Stimulated activated naive CD4-positive, alpha-beta T cell (primary cell): ENCODE results near the gene NXPE2.
A peak's percentile ranks its signal among the peaks of the same experiment; 100 is the strongest.
"Not testable (repeated sequence)": the region's sequence is repeated elsewhere in the genome, so short reads cannot be mapped to it uniquely, and the experiment has no call there.

Source experiments
- DNase-seq, 6 experiments: peaks; one replicate each; lab custom pipeline; 2025; lab: John Stamatoyannopoulos, UW

NXPE2 gene

DNA sequence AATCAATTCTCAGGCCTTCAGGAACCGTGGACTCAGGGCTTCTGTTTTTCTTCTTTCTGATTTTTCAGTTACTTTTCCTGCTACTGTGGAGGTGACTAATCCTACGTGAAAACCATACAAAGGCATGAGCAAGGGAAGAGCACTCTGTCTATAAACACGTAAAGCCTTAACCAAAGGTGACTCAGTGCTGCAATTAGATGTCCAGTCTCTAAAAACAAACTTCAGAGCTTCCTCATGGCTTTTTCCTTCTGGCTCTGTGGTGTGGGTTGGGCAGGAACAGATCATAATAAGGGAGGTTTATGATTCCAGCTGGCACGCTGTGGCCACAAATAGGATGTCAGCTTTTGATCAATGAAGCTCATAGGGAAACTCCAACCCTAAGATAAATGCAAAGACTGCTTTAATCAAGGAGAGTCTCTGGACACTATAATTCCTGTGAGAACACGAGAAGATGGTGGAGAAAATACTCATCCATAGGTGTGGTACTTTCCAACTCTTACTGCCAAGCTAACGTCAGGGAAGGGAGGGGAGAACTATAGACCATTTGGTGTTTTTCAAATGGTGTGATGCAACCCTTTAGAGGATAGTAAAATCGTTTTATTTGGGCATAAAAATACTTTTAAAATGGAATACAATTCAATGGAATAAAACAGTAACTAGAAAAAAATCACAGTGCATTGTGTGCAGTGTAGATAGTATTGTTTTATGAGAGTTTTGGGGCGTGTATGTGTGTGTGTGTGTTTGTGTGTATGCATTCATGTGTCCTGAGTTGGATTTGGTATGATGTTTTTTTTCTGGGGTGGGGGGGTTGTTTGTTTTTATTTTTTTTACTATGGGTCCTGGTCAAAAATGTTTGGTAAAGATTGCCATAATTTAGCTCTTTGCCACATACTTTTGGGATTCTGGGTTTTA lies at the start of gene NXPE2:
TSS of gene NXPE2 (plus strand) at position 403 of the 912 bp plus-strand sequence. CDS start at position 452, 49 bp downstream.
- DNase-seq: no peak

DNA sequence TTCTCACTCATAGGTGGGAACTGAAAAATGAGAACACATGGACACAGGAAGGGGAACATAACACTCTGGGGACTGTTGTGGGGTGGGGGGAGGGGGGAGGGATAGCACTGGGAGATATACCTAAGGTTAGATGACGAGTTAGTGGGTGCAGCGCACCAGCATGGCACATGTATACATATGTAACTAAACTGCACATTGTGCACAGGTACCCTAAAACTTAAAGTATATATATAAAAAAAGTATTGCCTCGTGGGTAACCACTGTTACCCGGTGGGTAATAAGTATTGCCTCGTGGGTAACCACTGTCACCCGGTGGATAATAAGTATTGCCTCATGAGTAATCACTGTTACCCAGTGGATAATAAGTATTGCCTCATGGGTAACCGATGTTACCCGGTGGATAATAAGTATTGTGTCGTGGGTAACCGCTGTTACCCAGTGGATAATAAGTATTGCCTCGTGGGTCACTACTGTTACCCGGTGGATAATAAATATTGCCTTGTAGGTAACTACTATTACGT lies 46.8 kb upstream of the NXPE2 start:
- peak in 1 of 6 experiments; percentile 44 for DNase-seq

DNA sequence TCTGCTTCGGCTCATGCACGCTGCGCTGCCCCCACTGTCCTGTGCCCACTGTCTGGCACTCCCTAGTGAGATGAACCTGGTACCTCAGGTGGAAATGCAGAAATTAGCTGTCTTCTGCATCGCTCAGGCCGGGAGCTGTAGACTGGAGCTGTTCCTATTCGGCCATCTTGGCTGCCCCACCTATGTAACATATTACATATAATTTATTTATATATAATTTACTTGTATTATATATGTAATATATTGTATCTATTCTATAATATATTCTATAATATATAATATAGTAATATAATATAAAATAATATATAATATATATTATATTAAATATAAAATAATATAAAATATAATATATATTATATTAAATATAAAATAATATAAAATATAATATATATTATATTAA lies 38.9 kb upstream of the NXPE2 start:
- not testable (repeated sequence) for DNase-seq

DNA sequence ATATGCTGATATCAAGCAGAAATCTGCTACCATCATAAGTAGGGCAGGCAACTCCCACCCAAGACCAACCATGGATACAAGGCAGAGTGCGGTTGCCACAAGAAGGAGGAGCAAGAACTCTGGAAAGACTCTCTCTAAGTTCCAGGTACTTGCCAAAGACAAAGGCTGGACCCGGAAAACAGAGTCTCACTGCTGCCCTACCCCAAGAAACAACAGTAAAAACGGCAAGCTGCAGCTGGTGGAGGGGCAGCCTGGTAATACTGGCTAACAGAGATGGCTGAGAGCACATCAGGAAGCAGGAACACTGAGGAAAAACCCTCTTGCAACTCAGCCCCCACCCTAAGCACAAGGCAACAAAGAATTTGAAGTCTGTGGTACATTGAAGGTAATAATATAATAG lies 27.7 kb upstream of the NXPE2 start:
- DNase-seq: no peak

DNA sequence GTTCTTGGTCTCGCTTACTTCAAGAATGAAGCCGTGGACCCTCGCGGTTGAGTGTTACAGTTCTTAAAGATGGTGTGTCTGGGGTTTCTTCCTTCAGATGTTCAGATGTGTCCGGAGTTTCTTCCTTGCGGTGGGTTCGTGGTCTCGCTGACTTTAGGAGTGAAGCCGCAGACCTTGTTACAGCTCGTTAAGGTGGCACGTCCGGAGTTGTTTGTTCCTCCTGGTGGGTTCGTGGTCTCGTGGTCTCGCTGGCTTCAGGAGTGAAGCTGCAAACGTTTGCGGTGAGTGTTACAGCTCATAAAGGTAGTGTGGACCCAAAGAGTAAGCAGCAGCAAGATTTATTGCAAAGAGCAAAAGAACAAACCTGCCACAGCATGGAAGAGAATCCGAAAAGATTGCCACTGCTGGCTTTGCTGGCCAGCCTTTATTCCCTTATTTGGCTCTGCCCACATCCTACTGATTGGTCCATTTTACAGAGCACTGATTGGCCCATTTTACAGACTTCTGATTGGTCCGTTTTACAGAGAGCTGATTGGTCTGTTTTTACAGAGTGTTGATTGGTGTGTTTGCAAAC lies 27.1 kb upstream of the NXPE2 start:
- no peak for DNase-seq

DNA sequence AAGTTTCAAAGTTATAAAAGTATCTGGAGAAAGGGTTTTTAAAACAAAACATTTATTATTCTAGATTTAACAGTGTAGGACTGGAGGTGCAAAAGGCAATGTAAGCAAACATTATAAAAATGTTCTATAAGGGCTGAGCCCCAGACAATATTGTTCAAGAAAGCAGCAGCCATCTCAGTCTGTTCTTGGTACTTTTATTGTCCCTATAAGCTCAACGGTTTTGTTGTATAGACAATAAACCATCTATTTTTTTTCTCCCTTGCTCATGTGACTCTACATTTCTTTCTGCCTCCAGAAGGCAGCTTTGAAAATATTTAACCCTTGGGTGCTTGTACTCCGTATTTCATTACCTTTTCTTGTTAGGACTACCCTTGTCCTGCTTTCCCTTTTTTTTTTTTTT lies 25.2 kb upstream of the NXPE2 start:
- no peak for DNase-seq

DNA sequence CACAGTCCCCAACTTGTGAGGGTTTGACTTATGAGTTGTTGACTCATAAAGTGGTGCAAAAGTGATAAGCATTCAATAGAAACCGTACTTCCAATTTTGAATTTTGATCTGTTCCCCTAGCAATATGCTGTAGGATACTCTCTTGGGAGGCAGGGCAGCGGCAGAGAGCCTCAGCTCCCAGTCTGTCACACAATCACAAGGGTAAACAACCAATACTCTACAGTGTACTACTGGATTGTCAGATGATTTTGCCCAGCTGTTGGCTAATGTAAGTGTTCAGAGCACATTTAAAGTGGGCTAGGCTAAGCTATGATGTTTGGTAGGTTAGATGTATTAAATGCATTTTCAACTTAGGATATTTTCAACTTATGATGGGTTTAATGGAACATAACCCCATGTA lies 13.7 kb upstream of the NXPE2 start:
- no peak for DNase-seq

DNA sequence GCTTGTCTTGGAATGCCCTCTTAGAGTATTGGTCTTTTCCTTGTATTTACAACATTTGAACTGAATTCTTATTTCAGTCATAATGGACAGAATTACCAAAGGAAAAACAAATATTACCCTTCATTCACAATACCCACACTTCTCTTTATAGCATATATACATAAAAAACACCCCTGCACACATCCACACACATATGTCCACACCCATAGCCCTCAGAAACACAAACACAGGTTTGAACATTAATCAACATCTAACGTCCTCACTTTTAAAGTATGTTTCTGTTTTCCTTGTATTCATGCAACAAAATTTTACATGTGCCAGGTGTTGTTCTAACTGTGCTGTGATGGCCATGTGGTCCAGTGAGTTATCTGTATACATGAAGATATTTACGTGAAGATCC lies 11.6 kb upstream of the NXPE2 start:
- DNase-seq: no peak

DNA sequence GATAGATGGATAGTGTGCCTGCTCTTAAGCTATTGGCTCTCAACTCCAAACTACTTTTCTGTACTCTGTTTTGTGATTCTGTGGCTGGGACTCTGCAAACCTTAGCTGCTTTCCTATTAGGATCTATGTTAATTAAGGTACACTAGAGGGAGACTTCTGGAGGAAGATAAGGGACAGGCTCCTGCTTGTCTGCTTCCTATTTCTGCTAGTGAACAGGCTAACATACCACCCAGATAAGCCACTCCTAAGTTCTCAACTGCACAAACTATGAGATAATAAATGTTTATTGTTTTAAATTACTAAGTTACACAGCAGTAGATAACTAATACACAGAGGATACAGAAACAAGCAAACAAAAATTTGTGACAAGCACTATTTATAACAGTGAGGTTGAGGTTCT lies 10.2 kb upstream of the NXPE2 start:
- DNase-seq: no peak

DNA sequence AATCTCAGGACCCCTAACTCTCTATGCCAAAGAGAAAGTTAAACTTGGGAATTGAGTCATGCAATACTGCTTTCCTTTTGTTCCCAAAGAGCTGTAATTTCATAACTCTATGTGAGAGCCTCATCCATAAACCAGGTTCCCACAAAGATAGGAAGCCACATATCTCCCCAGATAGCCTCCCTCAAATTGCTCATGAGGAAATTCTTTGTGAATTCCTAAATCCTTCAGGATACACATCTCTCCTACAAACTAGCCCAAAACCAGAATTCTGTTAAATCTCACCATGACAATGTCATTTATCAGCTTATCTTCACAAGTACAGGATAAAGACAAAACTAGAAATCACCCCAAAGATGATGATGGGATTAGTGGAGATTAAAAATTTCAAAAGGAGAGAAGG lies 4.7 kb upstream of the NXPE2 start:
- DNase-seq: no peak

DNA sequence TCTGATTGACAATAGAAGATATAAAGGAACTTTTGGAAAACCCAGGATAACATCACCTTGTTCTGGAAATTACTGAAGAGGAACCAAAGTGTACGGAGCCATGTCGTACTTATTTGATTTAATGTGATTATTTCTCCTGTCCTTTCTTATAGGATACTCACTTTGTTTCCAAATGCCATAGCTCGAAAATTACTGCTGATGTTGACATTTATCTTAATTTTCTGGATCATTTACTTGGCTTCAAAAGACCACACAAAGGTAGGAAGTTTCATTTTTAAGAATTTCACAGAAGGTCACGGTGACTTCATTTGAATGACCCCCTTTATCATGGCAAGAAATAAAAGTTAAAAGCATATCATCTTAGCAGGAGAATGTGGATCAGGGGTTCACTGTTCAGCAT lies 1.2 kb downstream of the NXPE2 start:
- no peak for DNase-seq

DNA sequence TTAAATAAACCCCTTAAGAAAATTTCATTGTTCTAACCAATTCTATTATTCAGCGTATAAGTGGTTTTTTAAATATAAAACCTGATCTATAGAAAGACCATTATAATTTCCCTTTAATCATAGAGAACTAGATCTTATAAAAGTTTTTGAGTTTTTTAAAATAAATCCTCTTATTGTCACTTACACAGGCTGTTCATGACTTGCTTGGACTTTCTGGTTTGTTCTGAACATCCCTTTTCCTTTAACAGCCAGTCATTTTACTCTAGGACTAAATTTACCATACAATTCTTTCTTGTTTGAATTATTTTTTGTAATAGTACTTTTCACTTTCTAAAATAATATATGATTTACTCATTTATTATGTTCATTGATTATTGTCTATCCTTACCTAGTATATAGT lies 4.7 kb downstream of the NXPE2 start:
- DNase-seq: no peak

DNA sequence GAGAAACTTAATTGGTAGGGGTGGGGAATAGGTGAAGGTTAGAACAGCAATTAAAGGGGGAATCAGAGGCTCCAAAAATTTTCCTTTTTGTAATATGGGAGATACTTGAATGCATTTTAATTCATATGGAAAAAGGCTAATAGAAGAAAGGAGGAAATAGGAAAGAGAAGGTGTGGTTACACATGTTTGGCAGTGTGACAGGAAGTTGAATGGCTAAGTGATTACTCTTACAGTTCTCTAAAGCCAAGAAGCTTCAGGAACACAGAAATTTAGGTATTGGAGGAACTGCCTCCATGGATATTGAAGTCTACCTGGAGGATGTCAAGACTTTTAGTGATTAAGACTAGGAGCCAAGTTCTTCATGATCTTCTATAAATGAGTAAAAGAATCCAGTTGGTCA lies 6.3 kb downstream of the NXPE2 start:
- no peak for DNase-seq

DNA sequence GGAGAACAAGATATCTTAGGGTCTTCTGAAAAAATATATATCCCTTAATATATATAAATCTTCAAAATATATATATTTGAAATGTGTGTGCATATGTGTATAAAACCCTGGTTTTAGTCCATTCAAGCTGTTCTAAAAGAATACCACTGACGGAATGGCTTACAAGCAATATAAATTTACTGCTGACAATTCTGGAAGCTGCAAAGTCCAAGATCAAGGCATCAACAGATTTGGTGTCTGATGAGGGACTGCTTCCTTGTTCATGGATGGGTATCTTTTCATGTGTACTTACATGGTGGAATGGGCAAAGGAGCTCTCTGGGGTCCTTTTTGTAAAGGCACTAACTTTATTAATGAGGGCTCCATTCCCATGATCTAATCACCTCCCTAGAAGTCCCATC lies 6.8 kb downstream of the NXPE2 start:
- no peak for DNase-seq

DNA sequence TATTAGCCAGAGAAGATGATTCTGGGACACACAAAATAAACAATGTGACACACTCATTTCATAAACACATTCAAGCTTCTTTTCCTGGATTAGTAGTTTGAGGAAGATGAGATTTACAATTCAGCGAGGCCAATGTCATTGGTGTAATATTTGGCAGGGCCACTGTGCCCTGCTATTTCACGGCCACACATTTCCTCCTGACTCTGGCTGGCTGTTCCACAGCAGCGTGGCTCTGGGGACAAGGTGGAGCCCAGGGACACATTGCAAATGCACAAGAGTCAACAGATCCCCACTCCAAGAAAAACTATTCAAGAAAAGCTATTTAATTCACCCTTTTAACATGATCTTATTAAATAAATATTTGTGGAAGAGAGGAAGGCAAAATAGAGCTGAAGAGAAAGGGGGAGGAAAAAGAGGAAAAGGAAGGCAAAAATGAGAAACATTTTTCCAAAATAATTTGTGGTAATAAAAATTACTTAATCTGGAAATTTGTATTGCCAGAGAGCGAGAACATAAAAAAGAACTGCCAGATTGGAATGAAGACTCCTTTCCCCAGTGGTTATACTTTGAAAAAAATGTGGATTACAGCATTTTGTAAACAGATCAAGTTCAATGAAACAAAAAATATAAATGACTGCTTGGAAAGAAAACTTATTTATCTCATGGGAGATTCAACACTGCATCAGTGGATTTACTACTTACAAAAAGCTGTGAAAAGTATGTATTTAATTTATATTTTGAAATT lies 27.1 kb downstream of the NXPE2 start:
- DNase-seq: no peak

DNA sequence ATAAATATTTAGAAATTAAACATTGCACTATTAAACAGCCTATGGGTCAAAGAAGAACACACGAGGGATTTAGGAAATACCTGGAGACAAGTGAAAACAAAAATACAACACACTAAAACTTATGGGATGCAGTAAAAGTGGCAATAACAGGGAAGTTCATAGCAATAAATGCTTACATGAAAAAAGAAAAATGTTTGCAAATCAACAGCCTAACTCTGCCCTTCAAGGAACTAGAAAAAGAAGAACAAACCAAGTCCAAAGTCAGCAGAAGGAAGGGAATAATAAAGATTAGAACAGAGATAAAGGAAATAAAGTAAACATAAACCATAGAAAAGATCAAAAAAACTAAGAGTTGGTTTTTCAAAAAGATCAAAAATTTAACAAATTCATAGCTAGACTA lies 31.6 kb downstream of the NXPE2 start:
- DNase-seq: no peak

DNA sequence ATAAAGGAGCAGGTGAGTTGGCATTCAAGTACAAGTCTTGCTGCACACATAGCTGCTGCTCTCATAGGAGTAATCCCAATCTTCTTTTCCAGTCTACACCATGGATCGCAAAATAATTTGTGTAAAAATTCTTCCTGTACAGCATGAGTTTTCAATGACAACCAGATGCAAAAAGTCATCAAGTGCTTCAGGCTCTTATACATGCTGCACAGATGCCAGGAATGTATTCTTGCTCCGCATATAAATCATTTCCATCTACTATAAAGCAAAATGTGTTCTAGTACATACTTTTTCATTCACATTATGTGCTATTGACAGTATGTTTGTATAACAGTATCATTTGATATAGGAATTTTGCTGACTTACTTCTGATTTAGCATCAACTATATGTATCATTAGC lies 35.4 kb downstream of the NXPE2 start:
- no peak for DNase-seq

DNA sequence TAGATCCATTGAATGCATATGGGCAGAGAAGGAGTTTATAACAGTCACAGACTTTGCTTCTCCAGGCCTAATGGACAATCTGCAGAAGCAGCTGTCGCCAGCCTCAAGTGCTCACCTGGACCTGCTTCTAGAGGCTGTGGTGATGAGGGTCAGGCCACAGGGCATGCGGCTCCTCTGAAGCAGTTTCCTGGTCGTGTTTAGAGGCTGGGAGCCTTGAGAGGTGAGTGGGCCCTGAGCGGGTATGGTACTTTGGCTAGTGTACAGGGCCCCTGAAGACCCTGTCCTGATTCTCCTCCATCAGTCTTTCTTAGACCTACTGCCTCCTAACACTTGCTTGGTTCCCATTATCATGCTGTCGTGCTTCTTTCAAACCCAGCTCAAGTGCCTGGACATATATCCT lies 41.2 kb downstream of the NXPE2 start:
- no peak for DNase-seq

DNA sequence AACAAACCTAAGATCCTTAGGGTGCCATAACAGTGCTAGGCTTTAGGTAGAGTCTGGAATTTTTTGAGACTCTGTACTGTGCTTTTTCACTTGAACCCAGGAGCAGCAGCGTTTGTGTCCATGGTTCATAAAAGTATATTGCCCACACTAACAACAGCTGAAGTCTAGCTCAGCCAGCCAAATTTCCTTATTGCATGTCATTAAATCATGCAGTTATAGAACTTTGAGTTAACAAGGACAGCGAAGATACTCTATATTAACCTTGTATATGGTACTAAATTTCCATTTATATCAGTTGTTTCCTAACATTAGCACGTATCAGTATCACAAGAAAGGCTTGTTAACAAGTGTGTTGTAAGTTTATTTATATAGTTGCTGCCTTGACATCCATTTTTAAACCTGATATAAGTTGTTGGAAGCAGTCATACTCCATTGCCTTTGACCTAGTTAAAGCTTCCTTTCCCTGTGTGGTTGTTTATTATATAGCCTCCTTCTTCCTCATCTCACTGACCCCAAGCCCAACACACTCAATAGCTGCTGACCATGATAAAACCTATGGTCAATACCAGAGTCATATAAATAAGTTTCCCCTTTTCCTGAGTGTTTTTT lies 46.7 kb downstream of the NXPE2 start:
- no peak for DNase-seq

DNA sequence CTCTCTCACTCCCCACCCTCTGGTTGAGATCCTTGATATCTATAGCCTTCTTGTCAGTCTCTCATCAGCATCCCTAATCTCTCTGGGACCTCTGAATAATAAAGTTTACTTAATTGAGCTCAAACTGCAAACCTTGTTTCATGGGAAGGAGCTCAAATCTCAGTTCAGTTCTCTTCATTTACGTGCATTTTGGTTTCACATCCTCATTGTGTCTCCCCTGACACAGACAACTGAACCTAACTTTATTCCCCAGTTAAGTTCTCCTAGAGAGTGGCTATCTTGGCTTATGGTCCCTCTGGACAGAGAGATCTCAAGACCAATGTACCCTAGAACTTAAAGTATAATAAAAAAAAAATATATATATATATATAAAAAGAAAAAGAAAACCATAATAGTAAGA lies 47.3 kb downstream of the NXPE2 start:
- DNase-seq: no peak

DNA sequence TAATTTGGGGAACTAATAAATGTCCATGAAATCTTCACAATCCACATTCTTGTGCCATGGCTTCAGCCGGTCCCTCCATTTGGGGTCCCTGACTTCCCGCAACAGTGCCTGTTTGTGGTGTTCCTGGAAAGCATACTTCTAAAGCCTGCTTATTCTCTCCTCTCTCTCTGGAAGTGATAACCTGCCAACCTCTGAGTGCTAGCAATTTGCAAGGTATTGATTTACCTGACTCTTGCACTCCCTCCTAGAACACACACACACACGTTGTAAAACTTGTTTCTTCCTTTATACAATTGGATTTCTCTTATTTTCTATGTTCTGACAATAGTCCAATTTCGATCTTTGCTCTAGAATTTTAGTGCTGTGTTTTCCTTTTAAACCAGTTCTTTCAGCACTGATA lies 58.5 kb downstream of the NXPE2 start:
- DNase-seq: no peak

DNA sequence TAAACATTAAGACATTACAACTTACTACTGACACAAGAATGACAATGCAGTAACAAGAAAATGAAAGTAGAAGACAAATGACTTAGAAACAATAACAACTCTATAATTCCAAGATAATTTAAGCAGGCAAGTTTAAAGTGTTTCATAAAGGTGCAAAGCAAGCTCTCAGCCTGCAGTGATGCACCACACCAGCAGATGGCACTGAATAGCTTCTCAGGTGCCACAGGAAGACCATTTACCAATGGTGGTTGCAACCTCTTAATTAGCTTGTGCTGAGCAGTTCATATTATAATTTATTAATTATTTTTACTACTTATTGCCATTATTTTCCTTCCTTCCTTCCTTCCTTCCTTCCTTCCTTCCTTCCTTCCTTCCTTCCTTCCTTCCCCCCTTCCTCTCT lies 60.6 kb downstream of the NXPE2 start:
- DNase-seq: peak in 2 of 6 experiments; percentile 2
